Neuronal stem cell (in vitro differentiated cells): ENCODE results near the gene ZFYVE16.

Source experiments
- DNase-seq: peaks from one replicate; pipeline ENCODE4 v3.0.0-alpha.2; 2013; ENCODE audit warnings: low spot score
- H2AFZ ChIP-seq: one replicate; pipeline ENCODE4 v1.6.1; 2013; ENCODE audit warnings: mild to moderate bottlenecking, low read length, inconsistent platforms
- H2AK5ac ChIP-seq: 2 replicates; pipeline ENCODE4 v1.6.1; 2013; ENCODE audit warnings: low read depth, mild to moderate bottlenecking, inconsistent platforms, low read length, moderate library complexity, mixed read lengths
- H2BK120ac ChIP-seq: 2 replicates; pipeline ENCODE4 v1.6.1; 2013; ENCODE audit warnings: low read depth, mild to moderate bottlenecking, inconsistent platforms, low read length, moderate library complexity, mixed read lengths
- H2BK12ac ChIP-seq: one replicate; pipeline ENCODE4 v1.6.1; 2013; ENCODE audit warnings: low read length, inconsistent platforms
- H2BK15ac ChIP-seq: 2 replicates; pipeline ENCODE4 v1.6.1; 2013; ENCODE audit warnings: mild to moderate bottlenecking, low read length, inconsistent platforms, mixed read lengths
- H2BK5ac ChIP-seq: one replicate; pipeline ENCODE4 v1.6.1; 2013; ENCODE audit warnings: inconsistent platforms, mild to moderate bottlenecking, low read length, moderate library complexity
- H3K14ac ChIP-seq: one replicate; pipeline ENCODE4 v1.6.1; 2013; ENCODE audit warnings: low read length, inconsistent platforms
- H3K18ac ChIP-seq: 2 replicates; pipeline ENCODE4 v1.6.1; 2013; ENCODE audit warnings: low read length, inconsistent platforms
- H3K23ac ChIP-seq: 2 replicates; pipeline ENCODE4 v1.6.1; 2013; ENCODE audit warnings: low read depth, mild to moderate bottlenecking, mixed read lengths, low read length, inconsistent platforms; ENCODE audit not compliant: poor library complexity
- H3K27ac ChIP-seq: replicated peaks from 3 replicates; pipeline ENCODE4 v1.5.1; 2013; ENCODE audit warnings: low read length, inconsistent platforms
- H3K27me3 ChIP-seq, 3 experiments: 2 replicates each; pipeline ENCODE4 v1.6.1; 2013; ENCODE audit warnings: low read length in 3 of 3, mild to moderate bottlenecking in 2 of 3, inconsistent platforms in 1 of 3, low read depth in 1 of 3, mixed read lengths in 1 of 3, moderate library complexity in 1 of 3; ENCODE audit not compliant: control insufficient read depth in 3 of 3, insufficient read depth in 3 of 3
- H3K36me3 ChIP-seq, 2 donors: replicated peaks in 1 of 2; 2 replicates each; pipeline ENCODE4 v1.6.1; 2013; ENCODE audit warnings: low read length in 2 of 2; ENCODE audit not compliant: control insufficient read depth in 2 of 2, insufficient read depth in 2 of 2
- H3K4ac ChIP-seq: 2 replicates; pipeline ENCODE4 v1.6.1; 2013; ENCODE audit warnings: inconsistent platforms, mild to moderate bottlenecking, low read length, moderate library complexity
- H3K4me1 ChIP-seq, 2 donors: 1 replicate in 1 of 2; 2 replicates in 1 of 2; pipeline ENCODE4 v1.6.1; 2013; ENCODE audit warnings: low read length in 2 of 2, low read depth in 1 of 2; ENCODE audit not compliant: control insufficient read depth in 2 of 2, insufficient read depth in 1 of 2
- H3K4me2 ChIP-seq: one replicate; pipeline ENCODE4 v1.6.1; 2013; ENCODE audit warnings: mild to moderate bottlenecking, low read length, inconsistent platforms; ENCODE audit not compliant: insufficient read depth, poor library complexity, severe bottlenecking
- H3K4me3 ChIP-seq, 2 donors: 2 replicates each; pipeline ENCODE4 v1.5.1; 2013; ENCODE audit warnings: low read length in 2 of 2, mild to moderate bottlenecking in 2 of 2, inconsistent platforms in 1 of 2, moderate library complexity in 1 of 2
- H3K79me1 ChIP-seq: one replicate; pipeline ENCODE4 v1.6.1; 2013; ENCODE audit warnings: low read depth, mild to moderate bottlenecking, inconsistent platforms, low read length, moderate library complexity
- H3K9ac ChIP-seq: one replicate; pipeline ENCODE4 v1.6.1; 2013; ENCODE audit warnings: mild to moderate bottlenecking, low read depth, low read length, inconsistent platforms; ENCODE audit not compliant: poor library complexity
- H3K9me3 ChIP-seq, 2 donors: replicated peaks in 1 of 2; 2 replicates each; pipeline versions ENCODE3 to v1.6.1; 2013; ENCODE audit warnings: low read length in 2 of 2, mild to moderate bottlenecking in 2 of 2, inconsistent platforms in 1 of 2, low read depth in 1 of 2, mixed read lengths in 1 of 2, moderate library complexity in 1 of 2; ENCODE audit not compliant: control insufficient read depth in 2 of 2, insufficient read depth in 1 of 2
- H4K8ac ChIP-seq: one replicate; pipeline ENCODE4 v1.6.1; 2013; ENCODE audit warnings: low read depth, mild to moderate bottlenecking, inconsistent platforms, low read length, moderate library complexity
- H4K91ac ChIP-seq: one replicate; pipeline ENCODE4 v1.6.1; 2013; ENCODE audit warnings: low read length, low read depth, mild to moderate bottlenecking, inconsistent platforms; ENCODE audit not compliant: poor library complexity
- WGBS, 2 donors: extraction: QIAGEN DNeasy Blood & Tissue Kit; methylation state at CpG; one replicate each; pipeline ENCODE4 v1.1.7; 2013; ENCODE audit warnings: missing lambda C conversion rate in 2 of 2, mixed read lengths in 1 of 2; ENCODE audit not compliant: insufficient read length in 2 of 2, insufficient replicate concordance in 1 of 2; ENCODE audit errors: extremely low coverage in 2 of 2; 5-methylcytosine and 5-hydroxymethylcytosine counted together

Gene ZFYVE16

GRCh38 chr5:80479713-80480112 is 71.8 kb downstream of the ZFYVE16 start:
- Histone ChIP-seq H3K27me3 (no peaks in the 10 kb centered on the region), H3K4ac (no peak overlapping the region), H3K36me3 (peaks cover 3 to 56% of the 10 kb centered on the region in 2 donors), H3K9ac (no peak overlapping the region), H4K91ac (no peak overlapping the region), H3K4me2 (no peak overlapping the region), H2AK5ac (no peak overlapping the region), H3K79me1 (no peaks in the 10 kb centered on the region), H2BK15ac (no peak overlapping the region), H2BK5ac (no peak overlapping the region), H3K27ac (no peak overlapping the region), H3K23ac (no peak overlapping the region), H3K14ac (no peak overlapping the region), H2BK120ac (no peak overlapping the region), H3K4me1 (no peaks in the 10 kb centered on the region), H3K18ac (no peak overlapping the region), H2BK12ac (no peak overlapping the region), H4K8ac (no peak overlapping the region), H3K9me3 (peaks cover 1 to 13% of the 10 kb centered on the region in 2 donors), H2AFZ (no peak overlapping the region), H3K4me3 (no peak overlapping the region)
- no peak for DNase-seq

GRCh38 chr5:80480354-80480753 is 72.5 kb downstream of the ZFYVE16 start:
- Histone ChIP-seq H3K4ac (no peak overlapping the region), H3K9me3 (peaks cover 1 to 13% of the 10 kb centered on the region in 2 donors), H3K4me3 (no peak overlapping the region), H3K27me3 (no peaks in the 10 kb centered on the region), H2BK12ac (no peak overlapping the region), H3K27ac (no peak overlapping the region), H3K36me3 (peaks cover 2 to 50% of the 10 kb centered on the region in 2 donors), H2BK5ac (no peak overlapping the region), H3K23ac (no peak overlapping the region), H3K9ac (no peak overlapping the region), H4K91ac (no peak overlapping the region), H3K4me1 (no peaks in the 10 kb centered on the region), H2AFZ (no peak overlapping the region), H4K8ac (no peak overlapping the region), H3K14ac (no peak overlapping the region), H3K18ac (no peak overlapping the region), H3K79me1 (peaks cover 2% of the 10 kb centered on the region), H3K4me2 (no peak overlapping the region), H2AK5ac (no peak overlapping the region), H2BK120ac (no peak overlapping the region), H2BK15ac (no peak overlapping the region)
- WGBS, 2 donors: no CpG with 5 or more reads among the region's 2 CpGs
- DNase-seq: no peak

- Histone ChIP-seq H3K9ac (no peak overlapping the region), H3K18ac (no peak overlapping the region), H3K23ac (no peak overlapping the region), H2BK120ac (no peak overlapping the region), H4K8ac (no peak overlapping the region), H3K4ac (no peak overlapping the region), H3K14ac (no peak overlapping the region), H4K91ac (no peak overlapping the region), H3K4me1 (no peaks in the 10 kb centered on the region), H3K9me3 (peaks cover 1 to 13% of the 10 kb centered on the region in 2 donors), H3K4me3 (no peak overlapping the region), H3K36me3 (peaks cover 2 to 41% of the 10 kb centered on the region in 2 donors), H2BK15ac (no peak overlapping the region), H3K79me1 (peaks cover 2% of the 10 kb centered on the region), H3K27me3 (no peaks in the 10 kb centered on the region), H2AK5ac (no peak overlapping the region), H2AFZ (no peak overlapping the region), H2BK5ac (no peak overlapping the region), H2BK12ac (no peak overlapping the region), H3K4me2 (no peak overlapping the region), H3K27ac (no peak overlapping the region)
- no CpG with 5 or more reads among the region's 3 CpGs for WGBS, 2 donors
- DNase-seq: no peak
Observed at GRCh38 chr5:80481019-80481893, 73.4 kb downstream of the ZFYVE16 start.

GRCh38 chr5:80482578-80482977 is 74.7 kb downstream of the ZFYVE16 start:
- WGBS, 2 donors: no CpG with 5 or more reads among the region's 4 CpGs
- no peak overlapping the region for H3K4me3 ChIP-seq
- no peak overlapping the region for H2BK5ac ChIP-seq
- no peak overlapping the region for H3K23ac ChIP-seq
- H4K8ac ChIP-seq: no peak overlapping the region
- no peak overlapping the region for H2BK15ac ChIP-seq
- H3K27ac ChIP-seq: no peak overlapping the region
- no peak overlapping the region for H2AFZ ChIP-seq
- no peak overlapping the region for H3K14ac ChIP-seq
- peaks cover 2% of the 10 kb centered on the region for H3K79me1 ChIP-seq
- H3K9me3 ChIP-seq: peaks cover 1 to 13% of the 10 kb centered on the region in 2 donors
- H2AK5ac ChIP-seq: no peak overlapping the region
- no peak overlapping the region for H2BK120ac ChIP-seq
- H4K91ac ChIP-seq: no peak overlapping the region
- no peaks in the 10 kb centered on the region for H3K27me3 ChIP-seq
- no peak overlapping the region for H3K4ac ChIP-seq
- H3K36me3 ChIP-seq: peaks cover 2 to 28% of the 10 kb centered on the region in 2 donors
- H3K4me2 ChIP-seq: no peak overlapping the region
- H3K4me1 ChIP-seq: no peaks in the 10 kb centered on the region
- no peak overlapping the region for H3K9ac ChIP-seq
- no peak overlapping the region for H3K18ac ChIP-seq
- H2BK12ac ChIP-seq: no peak overlapping the region
- DNase-seq: no peak
